MCF 10A (cell line): ENCODE data around the gene HYPK. TPM values are rescaled to one million over a fixed set of nuclear protein-coding genes. Genes with fewer than 3 reads are reported as not detected.

ENCODE experiments used
- BruUV-seq: library from RNA; stranded (reverse); fragments of 400-500 nt; replicated peaks from 2 replicates; lab custom pipeline; 2021; lab: Mats Ljungman, UMichigan
- CTCF ChIA-PET: fragments of 300-600 bp; sonication (Branson Sonifier 250); formaldehyde crosslinking; extraction: SDS; loops from one replicate; lab custom pipeline; 2021; ENCODE audit warnings: antibody characterized with exemption, inconsistent platforms; lab: Yijun Ruan, JAX
- POLR2A ChIA-PET: fragments of 300-600, 350-650 bp; sonication (Branson Sonifier 250); formaldehyde crosslinking; extraction: SDS; loops from one replicate; lab custom pipeline; 2020; ENCODE audit warnings: antibody characterized with exemption, inconsistent platforms; lab: Yijun Ruan, JAX
- DNase-seq: peaks from one replicate; pipeline ENCODE4 v3.0.0-alpha.2; 2018; ENCODE audit not compliant: unreplicated experiment
- H3K27ac Mint-ChIP-seq: one replicate; pipeline ENCODE4 v1.8.0; 2022; ENCODE audit warnings: mild to moderate bottlenecking, low read depth, mixed read lengths; ENCODE audit not compliant: unreplicated experiment
- H3K27me3 Mint-ChIP-seq: one replicate; pipeline ENCODE4 v1.8.0; 2022; ENCODE audit warnings: mixed read lengths; ENCODE audit not compliant: insufficient read depth, unreplicated experiment
- H3K36me3 Mint-ChIP-seq: one replicate; pipeline ENCODE4 v1.8.0; 2022; ENCODE audit warnings: mild to moderate bottlenecking, moderate library complexity, mixed read lengths; ENCODE audit not compliant: insufficient read depth, unreplicated experiment
- H3K4me1 Mint-ChIP-seq: one replicate; pipeline ENCODE4 v1.8.0; 2022; ENCODE audit warnings: mixed read lengths; ENCODE audit not compliant: insufficient read depth, unreplicated experiment
- H3K4me3 Mint-ChIP-seq: one replicate; pipeline ENCODE4 v1.8.0; 2022; ENCODE audit warnings: mild to moderate bottlenecking, moderate library complexity, mixed read lengths; ENCODE audit not compliant: unreplicated experiment
- H3K9me3 Mint-ChIP-seq: one replicate; pipeline ENCODE4 v1.8.0; 2022; ENCODE audit warnings: mixed read lengths; ENCODE audit not compliant: unreplicated experiment
- CTCF ChIP-seq: fragments of 200-600 bp; IDR thresholded peaks from one replicate; pipeline ENCODE4 v1.8.0; 2022; ENCODE audit warnings: antibody characterized with exemption, mild to moderate bottlenecking; ENCODE audit not compliant: unreplicated experiment
- intact Hi-C: fragments of 100-400 bp; cut with micrococcal nuclease; formaldehyde crosslinking; loops from 2 replicates; pipeline ENCODE4 v1.14.1; 2022
- microRNA-seq: library from miRNA; unstranded; fragments of <30 nt; microRNA quantifications from one replicate; pipeline ENCODE4 v1.2.0, GENCODE V29; 2022
- total RNA-seq: library from RNA; stranded (reverse); gene quantifications from 2 replicates; pipeline ENCODE4 v1.2.3, GENCODE V29; 2022

HYPK gene
- total RNA-seq, 1 experiment from 2014 or later, result 31.1 TPM

- intact Hi-C loops, result no loop called here
- POLR2A ChIA-PET, result no interaction called here
- BruUV-seq, result no TSS peak
- Mint-ChIP-seq H3K9me3 (no peaks in the 10 kb centered on the region), H3K36me3 (peaks cover 24% of the 10 kb centered on the region), H3K27me3 (no peaks in the 10 kb centered on the region), H3K4me1 (no peaks in the 10 kb centered on the region), H3K4me3 (no peak overlapping the region), H3K27ac (no peak overlapping the region)
- no peak for DNase-seq
- CTCF ChIA-PET, result no interaction called here
- no peak for TF ChIP-seq CTCF
Observed at GRCh38 chr15:43845421-43845820, 45.0 kb downstream of the HYPK start.

- ChIA-PET CTCF (interaction anchor here (0.6 to 0.8 kb wide), 4 partner anchors 8 to 813 kb away, joined by 3 to 4 read pairs (median 3); no protein-coding TSS in a partner anchor), POLR2A (no interaction called here)
- intact Hi-C loops, result no loop called here
- H3K36me3 Mint-ChIP-seq, result peaks cover 31% of the 10 kb centered on the region
- no peak for TF ChIP-seq CTCF
- H3K27ac Mint-ChIP-seq, result no peak overlapping the region
- H3K4me3 Mint-ChIP-seq, result no peak overlapping the region
- no TSS peak for BruUV-seq
- H3K9me3 Mint-ChIP-seq, result no peaks in the 10 kb centered on the region
- H3K27me3 Mint-ChIP-seq, result no peaks in the 10 kb centered on the region
- no peak for DNase-seq
- H3K4me1 Mint-ChIP-seq, result no peaks in the 10 kb centered on the region
Observed at GRCh38 chr15:43851251-43851650, 50.9 kb downstream of the HYPK start.

- Mint-ChIP-seq H3K36me3 (peaks cover 32% of the 10 kb centered on the region), H3K4me1 (no peaks in the 10 kb centered on the region), H3K4me3 (no peak overlapping the region), H3K27ac (no peak overlapping the region), H3K27me3 (no peaks in the 10 kb centered on the region), H3K9me3 (no peaks in the 10 kb centered on the region)
- intact Hi-C loops, result no loop called here
- no peak for TF ChIP-seq CTCF
- POLR2A ChIA-PET, result no interaction called here
- BruUV-seq, result no TSS peak
- no peak for DNase-seq
- CTCF ChIA-PET, result interaction anchor here (0.6 kb wide), 1 partner anchor 8 kb away, joined by 4 read pairs; no protein-coding TSS in a partner anchor
Observed at GRCh38 chr15:43852607-43853006, 52.2 kb downstream of the HYPK start.

Small RNAs within 50 kb of the gene (microRNA-seq; reads per million reads assigned to microRNA genes)
- gene MIR1282, result not detected

Other genes with a start within 250 kb of the HYPK start
- gene PPIP5K1, start 210.4 kb upstream of the HYPK start, total RNA-seq, result 56.8 and 64.0 TPM in 2 replicates
- gene CKMT1B, start 206.6 kb upstream of the HYPK start, total RNA-seq, result 10.8 and 19.0 TPM in 2 replicates
- 0.98 and 1.0 TPM in 2 replicates for gene STRC, start 181.8 kb upstream of the HYPK start, total RNA-seq
- gene CATSPER2, start 151.8 kb upstream of the HYPK start, total RNA-seq, result 7.0 and 7.5 TPM in 2 replicates
- 11.4 and 27.5 TPM in 2 replicates for gene CKMT1A, start 106.7 kb upstream of the HYPK start, total RNA-seq
- 630 and 765 TPM in 2 replicates for gene PDIA3, start 54.2 kb upstream of the HYPK start, total RNA-seq
- 0.61 and 0.86 TPM in 2 replicates for gene ELL3, start 23.6 kb upstream of the HYPK start, total RNA-seq
- gene SERF2, start 8.3 kb upstream of the HYPK start, total RNA-seq, result 697 and 717 TPM in 2 replicates
- gene SERINC4, start 379 bp upstream of the HYPK start, total RNA-seq, result 0.20 TPM in 1 of 2 replicates, not detected in the other
- 23.0 and 26.5 TPM in 2 replicates for gene MFAP1, start 24.1 kb downstream of the HYPK start, total RNA-seq
- 3.0 and 6.9 TPM in 2 replicates for gene WDR76, start 26.4 kb downstream of the HYPK start, total RNA-seq